ENCODE results near the gene ZNF804A. TPM values are rescaled to one million over a fixed set of nuclear protein-coding genes. Genes with fewer than 3 reads are reported as not detected.

ZNF804A gene
- total and polyA plus RNA-seq, 2 of the 8 experiments (the other 6 are each of a cell fraction or from before 2014, with no cell fraction given), result 0.02 TPM; not detected in 1

- TF ChIP-seq PHF8 (conservative IDR thresholded peaks at IDR 0.05; ENCODE audit: low read depth, low read length), result no peak
Measured at GRCh38 chr2:184890311-184890710, 292.0 kb downstream of the ZNF804A start (continued).

Measured in H1 (cell line).